KMS-11 (cell line): ENCODE results near the gene NISCH.

Experiments
- H2AFZ ChIP-seq: fragments of 200-600 bp; sonication (generic); 2 replicates; pipeline ENCODE4 v1.6.1; 2016; ENCODE audit warnings: antibody characterized with exemption, mixed run types, low read depth
- H3K27ac ChIP-seq: fragments of 200-600 bp; sonication (generic); 2 replicates; pipeline ENCODE4 v1.6.1; 2016; ENCODE audit warnings: mild to moderate bottlenecking, mixed run types
- H3K27me3 ChIP-seq: fragments of 200-600 bp; sonication (generic); 2 replicates; pipeline ENCODE4 v1.6.1; 2017; ENCODE audit warnings: mild to moderate bottlenecking, low read depth, mixed run types, moderate library complexity; ENCODE audit not compliant: insufficient read depth
- H3K36me3 ChIP-seq: fragments of 200-600 bp; sonication (generic); 2 replicates; pipeline ENCODE4 v1.6.1; 2017; ENCODE audit warnings: mild to moderate bottlenecking, mixed run types; ENCODE audit not compliant: insufficient read depth
- H3K4me1 ChIP-seq: fragments of 200-600 bp; sonication (generic); 2 replicates; pipeline ENCODE4 v1.6.1; 2016; ENCODE audit warnings: mild to moderate bottlenecking, low read depth, mixed run types; ENCODE audit not compliant: poor library complexity, severe bottlenecking
- H3K4me2 ChIP-seq: fragments of 200-600 bp; sonication (generic); 2 replicates; pipeline ENCODE4 v1.7.0; 2016; ENCODE audit warnings: mild to moderate bottlenecking, mixed run types
- H3K4me3 ChIP-seq: fragments of 200-600 bp; sonication (generic); IDR thresholded peaks from 2 replicates; pipeline ENCODE4 v1.6.1; 2017; ENCODE audit warnings: low read depth, low read length, mixed read lengths; ENCODE audit not compliant: insufficient read depth
- H3K79me2 ChIP-seq: fragments of 200-600 bp; sonication (generic); 2 replicates; pipeline ENCODE4 v1.6.1; 2016; ENCODE audit warnings: low read depth, mixed run types; ENCODE audit not compliant: insufficient read depth
- H3K9ac ChIP-seq: fragments of 200-600 bp; sonication (generic); 2 replicates; pipeline ENCODE4 v1.6.1; 2016; ENCODE audit warnings: mild to moderate bottlenecking, mixed run types
- H4K20me1 ChIP-seq: fragments of 200-600 bp; sonication (generic); 2 replicates; pipeline ENCODE4 v1.6.1; 2016; ENCODE audit warnings: mild to moderate bottlenecking, mixed run types; ENCODE audit not compliant: insufficient read depth
- CTCF ChIP-seq: fragments of 200-600 bp; sonication (generic); conservative IDR thresholded peaks from 2 replicates; pipeline ENCODE4 v1.6.1; 2017; ENCODE audit warnings: low read depth, mild to moderate bottlenecking, antibody characterized with exemption, low read length, moderate library complexity, mixed read lengths

NISCH gene

GRCh38 chr3:52511509-52511908, 56.1 kb downstream of the NISCH start:
- Histone ChIP-seq H2AFZ (no peak overlapping the region), H3K79me2 (no peaks in the 10 kb centered on the region), H3K9ac (no peak overlapping the region), H3K27me3 (no peaks in the 10 kb centered on the region), H3K4me1 (no peaks in the 10 kb centered on the region), H3K4me3 (no peak overlapping the region), H3K36me3 (no peaks in the 10 kb centered on the region), H3K4me2 (no peak overlapping the region), H4K20me1 (no peaks in the 10 kb centered on the region), H3K27ac (no peak overlapping the region)
- no peak for TF ChIP-seq CTCF

GRCh38 chr3:52512105-52512504, 56.7 kb downstream of the NISCH start:
- Histone ChIP-seq H3K27me3 (no peaks in the 10 kb centered on the region), H3K79me2 (no peaks in the 10 kb centered on the region), H3K9ac (no peak overlapping the region), H3K4me1 (no peaks in the 10 kb centered on the region), H3K4me2 (no peak overlapping the region), H4K20me1 (no peaks in the 10 kb centered on the region), H3K4me3 (no peak overlapping the region), H3K27ac (no peak overlapping the region), H3K36me3 (no peaks in the 10 kb centered on the region), H2AFZ (no peak overlapping the region)
- no peak for TF ChIP-seq CTCF

- H3K79me2 ChIP-seq, result no peaks in the 10 kb centered on the region
- H3K4me3 ChIP-seq, result no peak overlapping the region
- H3K4me1 ChIP-seq, result no peaks in the 10 kb centered on the region
- H4K20me1 ChIP-seq, result no peaks in the 10 kb centered on the region
- H3K9ac ChIP-seq, result no peak overlapping the region
- TF ChIP-seq CTCF, result no peak
- no peaks in the 10 kb centered on the region for H3K27me3 ChIP-seq
- no peak overlapping the region for H2AFZ ChIP-seq
- no peaks in the 10 kb centered on the region for H3K36me3 ChIP-seq
- no peak overlapping the region for H3K27ac ChIP-seq
- no peak overlapping the region for H3K4me2 ChIP-seq
These were observed 57.3 kb downstream of the NISCH start for GRCh38 chr3:52512727-52513126.

- no peaks in the 10 kb centered on the region for H3K36me3 ChIP-seq
- no peak for TF ChIP-seq CTCF
- no peak overlapping the region for H3K4me2 ChIP-seq
- H3K9ac ChIP-seq, result no peak overlapping the region
- no peak overlapping the region for H3K27ac ChIP-seq
- H4K20me1 ChIP-seq, result no peaks in the 10 kb centered on the region
- no peaks in the 10 kb centered on the region for H3K27me3 ChIP-seq
- H2AFZ ChIP-seq, result no peak overlapping the region
- H3K79me2 ChIP-seq, result no peaks in the 10 kb centered on the region
- H3K4me1 ChIP-seq, result no peaks in the 10 kb centered on the region
- H3K4me3 ChIP-seq, result no peak overlapping the region
These were observed 57.9 kb downstream of the NISCH start for GRCh38 chr3:52513281-52513680.

- Histone ChIP-seq H3K4me1 (no peaks in the 10 kb centered on the region), H3K79me2 (no peaks in the 10 kb centered on the region), H3K4me3 (no peak overlapping the region), H3K27me3 (no peaks in the 10 kb centered on the region), H3K27ac (no peak overlapping the region), H3K9ac (no peak overlapping the region), H3K36me3 (no peaks in the 10 kb centered on the region), H3K4me2 (no peak overlapping the region), H4K20me1 (no peaks in the 10 kb centered on the region), H2AFZ (no peak overlapping the region)
- no peak for TF ChIP-seq CTCF
These were observed 59.2 kb downstream of the NISCH start for GRCh38 chr3:52514576-52514975.
